Keratinocyte (primary cell): Measurements from ENCODE around the gene CPED1.
"Not testable (repeated sequence)": the region's sequence is repeated elsewhere in the genome, so short reads cannot be mapped to it uniquely, and the experiment has no call there.

Source experiments
- CTCF ChIP-seq, 3 experiments: IDR thresholded peaks in 1 of 3; conservative IDR thresholded peaks in 1 of 3; optimal IDR thresholded peaks in 1 of 3; 2 replicates in 2 of 3; 3 replicates in 1 of 3; pipeline versions ENCODE3 to v1.5.1; 2011; ENCODE audit warnings: low read length in 3 of 3, mild to moderate bottlenecking in 3 of 3, moderate library complexity in 2 of 3, control low read depth in 1 of 3, inconsistent platforms in 1 of 3; ENCODE audit not compliant: insufficient read depth in 2 of 3; ENCODE audit errors: extremely low read depth in 1 of 3
- EZH2 ChIP-seq: IDR thresholded peaks from one replicate; pipeline ENCODE4 v1.6.1; 2012; ENCODE audit warnings: inconsistent platforms, mild to moderate bottlenecking, low read length, moderate library complexity

DNA sequence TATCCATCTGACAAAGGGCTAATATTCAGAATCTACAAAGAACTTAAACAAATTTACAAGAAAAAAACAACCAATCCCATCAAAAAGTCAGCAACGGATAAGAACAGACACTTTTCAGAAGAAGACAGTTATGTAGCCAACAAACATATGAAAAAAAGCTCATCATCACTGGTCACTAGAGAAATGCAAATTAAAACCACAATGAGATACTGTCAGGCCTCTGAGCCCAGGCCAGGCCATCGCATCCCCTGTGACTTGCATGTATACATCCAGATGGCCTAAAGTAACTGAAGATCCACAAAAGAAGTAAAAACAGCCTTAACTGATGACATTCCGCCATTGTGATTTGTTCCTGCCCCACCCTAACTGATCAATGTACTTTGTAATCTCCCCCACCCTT, 326.7 kb downstream of the CPED1 start:
- TF ChIP-seq CTCF (optimal IDR thresholded peaks at IDR 0.05 in 1 of 3, IDR thresholded peaks at IDR 0.05 in 1 of 3, conservative IDR thresholded peaks at IDR 0.05 in 1 of 3; ENCODE audit: extremely low read depth in 1 of 3, insufficient read depth in 2 of 3, low read length in 3 of 3); EZH2: not testable (repeated sequence)
